Ovary (tissue), 3 donors: ENCODE measurements around the gene PODXL2.

ENCODE experiments used
- POLR2A ChIP-seq: fragments of 450-650 bp; IDR thresholded peaks from one replicate; pipeline ENCODE4 v1.6.1; 2017; ENCODE audit warnings: antibody characterized with exemption, mild to moderate bottlenecking, moderate library complexity
- TF ChIP-seq, protein P1 (sequence below), 3 donors: fragments of 450-650 bp in 2 of 3; fragments of 200-600 bp in 1 of 3; IDR thresholded peaks; one replicate each; pipeline versions ENCODE4 v1.5.1 to v1.8.0; 2016 to 2022; ENCODE audit warnings: antibody characterized with exemption in 3 of 3, mild to moderate bottlenecking in 1 of 3
- donor health status: DM: no; HTN: no; CAD: no.

DNA sequence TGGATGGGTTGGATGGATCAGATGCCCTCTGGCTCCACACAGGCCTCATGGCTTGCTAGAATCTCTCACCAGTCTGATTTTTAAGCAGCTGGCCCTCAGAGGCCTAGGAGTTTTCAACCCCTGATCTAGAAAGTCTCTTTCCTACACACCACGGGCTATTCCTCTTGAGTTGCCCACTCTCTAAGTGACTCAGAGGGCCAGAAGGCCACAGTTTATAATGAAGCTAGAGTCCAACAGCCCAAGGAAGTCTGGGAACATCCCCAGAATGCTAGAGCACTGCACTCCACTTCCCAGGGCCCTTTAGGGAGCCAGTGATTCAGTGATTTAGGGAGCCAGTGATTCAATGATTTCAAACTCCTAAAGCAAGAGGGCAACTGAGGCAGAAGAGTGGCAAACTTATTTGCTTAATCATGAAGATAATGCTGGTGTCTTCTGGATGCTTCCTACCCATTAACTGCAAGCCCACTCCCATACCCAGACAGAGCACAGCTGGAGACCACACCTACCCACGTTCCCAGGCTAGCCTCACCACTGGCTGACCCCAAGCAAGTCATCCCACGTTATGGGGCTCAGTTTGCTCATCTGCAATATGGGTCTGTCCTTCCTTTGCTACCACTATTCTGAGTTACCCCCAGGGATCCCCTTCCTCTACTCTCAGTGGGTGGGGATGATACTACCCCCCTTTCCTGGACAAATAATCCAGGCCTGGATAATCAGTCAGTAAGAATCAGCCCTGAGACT, 80.5 kb downstream of the PODXL2 start:
- TF ChIP-seq, protein P1, sequence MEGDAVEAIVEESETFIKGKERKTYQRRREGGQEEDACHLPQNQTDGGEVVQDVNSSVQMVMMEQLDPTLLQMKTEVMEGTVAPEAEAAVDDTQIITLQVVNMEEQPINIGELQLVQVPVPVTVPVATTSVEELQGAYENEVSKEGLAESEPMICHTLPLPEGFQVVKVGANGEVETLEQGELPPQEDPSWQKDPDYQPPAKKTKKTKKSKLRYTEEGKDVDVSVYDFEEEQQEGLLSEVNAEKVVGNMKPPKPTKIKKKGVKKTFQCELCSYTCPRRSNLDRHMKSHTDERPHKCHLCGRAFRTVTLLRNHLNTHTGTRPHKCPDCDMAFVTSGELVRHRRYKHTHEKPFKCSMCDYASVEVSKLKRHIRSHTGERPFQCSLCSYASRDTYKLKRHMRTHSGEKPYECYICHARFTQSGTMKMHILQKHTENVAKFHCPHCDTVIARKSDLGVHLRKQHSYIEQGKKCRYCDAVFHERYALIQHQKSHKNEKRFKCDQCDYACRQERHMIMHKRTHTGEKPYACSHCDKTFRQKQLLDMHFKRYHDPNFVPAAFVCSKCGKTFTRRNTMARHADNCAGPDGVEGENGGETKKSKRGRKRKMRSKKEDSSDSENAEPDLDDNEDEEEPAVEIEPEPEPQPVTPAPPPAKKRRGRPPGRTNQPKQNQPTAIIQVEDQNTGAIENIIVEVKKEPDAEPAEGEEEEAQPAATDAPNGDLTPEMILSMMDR (IDR thresholded peaks at IDR 0.05) = no peak
- no peak for TF ChIP-seq POLR2A
